MG63 (cell line): ENCODE data around the gene KRTAP10-3. TPM values are rescaled to one million over a fixed set of nuclear protein-coding genes. Genes with fewer than 3 reads are reported as not detected.
A peak's percentile ranks its signal among the peaks of the same experiment; 100 is the strongest.
"Not testable (repeated sequence)": the region's sequence is repeated elsewhere in the genome, so short reads cannot be mapped to it uniquely, and the experiment has no call there.

Source experiments
- DNase-seq: peaks from one replicate; pipeline ENCODE4 v3.0.0-alpha.2; 2020
- H3K27me3 ChIP-seq: fragments of 250-450 bp; sonication (Bioruptor Pico); 2 replicates; pipeline ENCODE4 v1.5.1; 2020; ENCODE audit warnings: mild to moderate bottlenecking, moderate library complexity
- H3K36me3 ChIP-seq: fragments of 250-450 bp; sonication (Bioruptor Pico); 2 replicates; pipeline ENCODE4 v1.5.1; 2020; ENCODE audit warnings: mild to moderate bottlenecking, moderate library complexity
- H3K4me3 ChIP-seq: fragments of 250-450 bp; sonication (Bioruptor Pico); 2 replicates; pipeline ENCODE4 v1.5.1; 2020; ENCODE audit warnings: mild to moderate bottlenecking, moderate library complexity
- H3K9me3 ChIP-seq: fragments of 250-450 bp; sonication (Bioruptor Pico); 2 replicates; pipeline ENCODE4 v1.5.1; 2020; ENCODE audit warnings: mild to moderate bottlenecking, moderate library complexity
- total RNA-seq: library from RNA; depleted of rRNA; stranded (reverse); fragments of >200 nt; shearing (Covaris generic); gene quantifications from 2 replicates; pipeline ENCODE4 v1.2.3, GENCODE V29; 2014; ENCODE audit warnings: low replicate concordance

KRTAP10-3 gene
- total RNA-seq, 1 experiment from 2014 or later: not detected

GRCh38 chr21:44592446-44593311, 34.1 kb upstream of the KRTAP10-3 start, which contains the start of gene KRTAP10-6:
KRTAP10-6 (minus strand) TSS chr21:44592505; CDS start chr21:44592484, 21 bp downstream.
- peaks cover 11% of the 10 kb centered on the region; the same call in 1 of the 2 replicates for H3K27me3 ChIP-seq
- H3K4me3 ChIP-seq: no peak within 1 kb of the TSS
- no peaks in the 10 kb centered on the region for H3K9me3 ChIP-seq
- no peak for DNase-seq
- H3K36me3 ChIP-seq: no peaks in the 10 kb centered on the region

- H3K9me3 ChIP-seq, H3K36me3 ChIP-seq, H3K4me3 ChIP-seq: not testable (repeated sequence)
- DNase-seq: peak; percentile 89
- H3K27me3 ChIP-seq: peaks cover 11% of the 10 kb centered on the region; the same call in 1 of the 2 replicates
Measured at GRCh38 chr21:44591801-44592130, 33.2 kb upstream of the KRTAP10-3 start.

- DNase-seq, H3K9me3 ChIP-seq, H3K36me3 ChIP-seq, H3K4me3 ChIP-seq: not testable (repeated sequence)
- peaks cover 11% of the 10 kb centered on the region; the same call in 1 of the 2 replicates for H3K27me3 ChIP-seq
Measured at GRCh38 chr21:44590897-44591800, 32.6 kb upstream of the KRTAP10-3 start.

- Histone ChIP-seq H3K27me3 (peaks cover 12% of the 10 kb centered on the region), H3K4me3 (no peak overlapping the region), H3K36me3 (no peaks in the 10 kb centered on the region), H3K9me3 (no peaks in the 10 kb centered on the region; the same call in 1 of the 2 replicates)
- no peak for DNase-seq
Measured at GRCh38 chr21:44590311-44590721, 31.7 kb upstream of the KRTAP10-3 start.

GRCh38 chr21:44589586-44590305, 31.2 kb upstream of the KRTAP10-3 start:
- H3K4me3 ChIP-seq: no peak overlapping the region
- DNase-seq: no peak
- H3K27me3 ChIP-seq: peaks cover 17% of the 10 kb centered on the region
- H3K9me3 ChIP-seq: no peaks in the 10 kb centered on the region; the same call in 1 of the 2 replicates
- no peaks in the 10 kb centered on the region for H3K36me3 ChIP-seq

- Histone ChIP-seq H3K4me3 (no peak overlapping the region), H3K9me3 (no peaks in the 10 kb centered on the region; the same call in 1 of the 2 replicates), H3K36me3 (no peaks in the 10 kb centered on the region), H3K27me3 (peaks cover 23% of the 10 kb centered on the region)
- DNase-seq: no peak
Measured at GRCh38 chr21:44589094-44589493, 30.5 kb upstream of the KRTAP10-3 start.

DNA sequence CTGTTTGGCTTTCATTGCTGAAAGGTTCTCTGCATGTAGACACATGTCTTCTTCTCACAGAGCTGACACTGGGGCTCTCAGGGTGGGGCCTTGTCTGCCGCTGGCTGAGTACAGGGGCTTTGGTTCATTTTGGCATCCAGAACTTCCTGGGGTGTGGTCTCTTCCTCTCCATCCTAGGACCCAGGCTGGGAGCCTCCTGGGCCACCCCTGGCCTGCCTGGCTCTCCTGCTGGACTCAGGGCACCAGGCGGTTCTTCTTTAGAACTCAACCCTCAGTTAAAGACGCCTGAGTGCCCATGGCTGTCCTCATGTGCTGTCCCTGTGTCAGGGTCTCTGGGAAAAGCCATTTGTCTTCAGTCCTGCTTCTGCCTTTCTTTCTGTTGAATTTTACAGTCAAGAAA, 27.3 kb upstream of the KRTAP10-3 start:
- DNase-seq: no peak
- H3K27me3 ChIP-seq: peaks cover 28% of the 10 kb centered on the region
- H3K36me3 ChIP-seq: no peaks in the 10 kb centered on the region
- H3K4me3 ChIP-seq: no peak overlapping the region
- H3K9me3 ChIP-seq: peaks cover 13% of the 10 kb centered on the region

GRCh38 chr21:44583800-44584147, 25.2 kb upstream of the KRTAP10-3 start:
- H3K9me3 ChIP-seq: peaks cover 15% of the 10 kb centered on the region
- H3K36me3 ChIP-seq: no peaks in the 10 kb centered on the region
- peaks cover 28% of the 10 kb centered on the region for H3K27me3 ChIP-seq
- H3K4me3 ChIP-seq: no peak overlapping the region
- no peak for DNase-seq

GRCh38 chr21:44583089-44583799, 24.6 kb upstream of the KRTAP10-3 start:
- H3K4me3 ChIP-seq: no peak overlapping the region
- peaks cover 17% of the 10 kb centered on the region for H3K9me3 ChIP-seq
- no peaks in the 10 kb centered on the region for H3K36me3 ChIP-seq
- DNase-seq: peak; percentile 74
- peaks cover 28% of the 10 kb centered on the region for H3K27me3 ChIP-seq

DNA sequence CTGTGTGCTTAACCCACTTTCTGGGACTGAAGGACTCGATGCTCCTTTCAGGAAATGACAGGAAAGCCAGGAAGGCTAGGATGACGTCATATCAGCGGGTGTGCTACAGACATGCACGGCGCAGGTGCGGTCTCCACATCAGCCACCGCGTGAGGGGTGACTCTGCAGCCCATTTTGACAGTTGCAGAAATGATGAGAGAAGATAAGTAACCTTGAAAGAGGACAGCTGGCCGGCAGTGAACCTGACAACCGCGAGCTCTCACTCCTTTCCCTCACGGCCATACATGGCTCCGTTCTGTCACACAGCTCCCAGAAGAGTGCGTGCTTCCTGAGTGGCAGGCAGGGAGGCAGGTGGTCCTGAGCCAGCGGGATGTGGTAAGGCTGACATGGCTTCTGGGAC, 23.5 kb upstream of the KRTAP10-3 start:
- Histone ChIP-seq H3K4me3 (no peak overlapping the region), H3K9me3 (peaks cover 24% of the 10 kb centered on the region), H3K36me3 (no peaks in the 10 kb centered on the region), H3K27me3 (peaks cover 28% of the 10 kb centered on the region)
- DNase-seq: no peak

- peaks cover 28% of the 10 kb centered on the region for H3K9me3 ChIP-seq
- no peaks in the 10 kb centered on the region for H3K36me3 ChIP-seq
Measured at GRCh38 chr21:44581158-44581557, 22.6 kb upstream of the KRTAP10-3 start.

DNA sequence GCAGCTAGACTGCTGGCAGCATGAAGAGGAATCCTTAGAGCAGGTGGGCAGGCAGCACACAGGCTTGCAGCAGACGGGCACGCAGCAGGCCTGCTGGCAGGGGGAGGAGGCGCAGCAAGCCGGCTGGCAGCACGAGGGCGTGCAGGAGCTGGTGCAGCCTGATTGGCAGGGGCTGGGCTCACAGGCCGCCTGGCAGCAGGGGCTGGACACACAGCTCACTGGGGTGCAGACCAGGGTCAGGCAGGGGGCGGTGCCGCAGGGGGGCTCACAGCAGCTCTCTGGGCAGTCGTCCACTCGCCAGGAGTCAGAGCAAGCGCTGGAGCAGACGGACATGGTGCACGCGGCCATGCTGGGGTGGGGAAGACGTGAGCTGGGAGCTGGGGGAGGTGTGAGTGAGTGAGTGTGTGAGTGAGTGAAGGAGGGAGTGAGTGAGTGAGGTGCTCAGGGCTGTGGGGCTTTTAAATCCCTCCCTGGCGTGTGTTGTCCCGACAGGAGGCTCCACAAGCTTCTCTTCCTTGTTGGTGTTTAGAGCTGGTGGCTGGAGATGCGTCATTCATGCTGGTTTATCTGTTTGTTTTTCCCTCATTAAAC, 21.7 kb upstream of the KRTAP10-3 start, which contains the start of gene KRTAP10-5:
KRTAP10-5 (minus strand) TSS at position 374 of the 591 bp plus-strand sequence; CDS start at position 348, 26 bp downstream.
- Histone ChIP-seq H3K9me3 (peaks cover 30% of the 10 kb centered on the region), H3K27me3 (peaks cover 17% of the 10 kb centered on the region)
- not testable (repeated sequence) for H3K4me3 ChIP-seq, H3K36me3 ChIP-seq, DNase-seq

More at GRCh38 chr21:44581158-44581557, 22.6 kb upstream of the KRTAP10-3 start:
- Histone ChIP-seq H3K4me3 (no peak overlapping the region), H3K27me3 (peaks cover 25% of the 10 kb centered on the region)
- no peak for DNase-seq

GRCh38 chr21:44579833-44580144, 21.2 kb upstream of the KRTAP10-3 start:
- Histone ChIP-seq H3K27me3 (peaks cover 11% of the 10 kb centered on the region), H3K36me3 (no peaks in the 10 kb centered on the region), H3K4me3 (no peak overlapping the region), H3K9me3 (peaks cover 30% of the 10 kb centered on the region)
- DNase-seq: no peak

GRCh38 chr21:44579056-44579832, 20.6 kb upstream of the KRTAP10-3 start:
- Histone ChIP-seq H3K27me3 (peaks cover 7% of the 10 kb centered on the region), H3K36me3 (no peaks in the 10 kb centered on the region), H3K9me3 (peaks cover 30% of the 10 kb centered on the region), H3K4me3 (no peak overlapping the region)
- no peak for DNase-seq
